IMR-90 (cell line): Measurements from ENCODE around the gene TSPEAR. TPM values are rescaled to one million over a fixed set of nuclear protein-coding genes. Genes with fewer than 3 reads are reported as not detected.

Experiments
- ATAC-seq: fragments of 200-7000 bp; cut with Tn5 transposase; 2 replicates; pipeline ENCODE4 v1.9.1; 2020; ENCODE audit warnings: low read depth, mild to moderate bottlenecking, moderate library complexity
- BruUV-seq: library from RNA; stranded (reverse); fragments of 400-500 nt; replicated peaks from 2 replicates; lab custom pipeline; 2021; lab: Mats Ljungman, UMichigan
- CTCF ChIA-PET: fragments of 300-600 bp; formaldehyde crosslinking; extraction: SDS; loops from one replicate; lab custom pipeline; 2021; ENCODE audit warnings: antibody characterized with exemption; lab: Yijun Ruan, JAX
- POLR2A ChIA-PET: fragments of 300-600 bp; sonication (Branson Sonifier 250); formaldehyde crosslinking; loops from one replicate; lab custom pipeline; 2022; ENCODE audit warnings: antibody characterized with exemption; ENCODE audit not compliant: unreplicated experiment; lab: Charles Lee
- DNase-seq: peaks from one replicate; pipeline ENCODE4 v3.0.0; 2013
- H2AFZ ChIP-seq: replicated peaks from 2 replicates; pipeline ENCODE3; 2013; ENCODE audit warnings: low read length, mild to moderate bottlenecking; ENCODE audit not compliant: poor library complexity
- H2AK5ac ChIP-seq: 2 replicates; pipeline ENCODE4 v1.6.1; 2013; ENCODE audit warnings: low read depth, low read length, inconsistent platforms
- H2AK9ac ChIP-seq: replicated peaks from 2 replicates; pipeline ENCODE3; 2013; ENCODE audit warnings: mild to moderate bottlenecking, low read depth, low read length, moderate library complexity; ENCODE audit not compliant: poor library complexity
- H2BK120ac ChIP-seq: 2 replicates; pipeline ENCODE4 v1.6.1; 2013; ENCODE audit warnings: low read depth, low read length, inconsistent platforms
- H2BK15ac ChIP-seq: 3 replicates; pipeline ENCODE4 v1.6.1; 2013; ENCODE audit warnings: low read depth, low read length, inconsistent platforms
- H2BK20ac ChIP-seq: 2 replicates; pipeline ENCODE4 v1.6.1; 2013; ENCODE audit warnings: low read depth, mild to moderate bottlenecking, inconsistent platforms, low read length, moderate library complexity
- H2BK5ac ChIP-seq: 2 replicates; pipeline ENCODE4 v1.6.1; 2013; ENCODE audit warnings: mild to moderate bottlenecking, low read depth, low read length, inconsistent platforms; ENCODE audit not compliant: poor library complexity, severe bottlenecking
- H3K14ac ChIP-seq: replicated peaks from 2 replicates; pipeline ENCODE4 v1.6.1; 2013; ENCODE audit warnings: low read depth, low read length, inconsistent platforms
- H3K18ac ChIP-seq: 2 replicates; pipeline ENCODE4 v1.6.1; 2013; ENCODE audit warnings: low read depth, low read length, control low read depth
- H3K23ac ChIP-seq: 2 replicates; pipeline ENCODE4 v1.6.1; 2013; ENCODE audit warnings: low read depth, low read length, inconsistent platforms
- H3K27ac ChIP-seq: 2 replicates; pipeline ENCODE4 v1.5.1; 2013; ENCODE audit warnings: mild to moderate bottlenecking, control low read depth, low read length; ENCODE audit not compliant: insufficient read depth
- H3K27me3 ChIP-seq: 2 replicates; pipeline ENCODE4 v1.6.1; 2013; ENCODE audit warnings: low read length; ENCODE audit not compliant: control insufficient read depth, insufficient read depth
- H3K36me3 ChIP-seq: 2 replicates; pipeline ENCODE4 v1.6.1; 2013; ENCODE audit warnings: low read length, mixed read lengths; ENCODE audit not compliant: control insufficient read depth, insufficient read depth
- H3K4ac ChIP-seq: 2 replicates; pipeline ENCODE4 v1.6.1; 2013; ENCODE audit warnings: low read depth, low read length, inconsistent platforms
- H3K4me1 ChIP-seq: 2 replicates; pipeline ENCODE4 v1.6.1; 2013; ENCODE audit warnings: low read length, mixed read lengths; ENCODE audit not compliant: control insufficient read depth, insufficient read depth
- H3K4me2 ChIP-seq: 2 replicates; pipeline ENCODE4 v1.6.1; 2013; ENCODE audit warnings: low read depth, mild to moderate bottlenecking, control low read depth, low read length, moderate library complexity
- H3K4me3 ChIP-seq: 2 replicates; pipeline ENCODE4 v1.5.1; 2013; ENCODE audit warnings: low read depth, mild to moderate bottlenecking, control low read depth, low read length, moderate library complexity; ENCODE audit not compliant: insufficient read depth
- H3K56ac ChIP-seq: 2 replicates; pipeline ENCODE4 v1.6.1; 2013; ENCODE audit warnings: low read length, inconsistent platforms; ENCODE audit not compliant: insufficient read depth; ENCODE audit errors: extremely low read depth
- H3K79me1 ChIP-seq, 2 experiments: 2 replicates each; pipeline ENCODE4 v1.6.1; 2013; ENCODE audit warnings: low read length in 2 of 2, inconsistent platforms in 1 of 2, low read depth in 1 of 2
- H3K9ac ChIP-seq: 2 replicates; pipeline ENCODE4 v1.6.1; 2013; ENCODE audit warnings: low read depth, low read length, control low read depth
- H3K9me1 ChIP-seq: 2 replicates; pipeline ENCODE4 v1.6.1; 2013; ENCODE audit warnings: low read length, inconsistent platforms; ENCODE audit not compliant: insufficient read depth
- H3K9me3 ChIP-seq: 2 replicates; pipeline ENCODE4 v1.6.1; 2013; ENCODE audit warnings: low read length; ENCODE audit not compliant: control insufficient read depth, insufficient read depth
- H4K20me1 ChIP-seq: 2 replicates; pipeline ENCODE4 v1.6.1; 2013; ENCODE audit warnings: low read length, inconsistent platforms; ENCODE audit not compliant: insufficient read depth
- H4K5ac ChIP-seq: 2 replicates; pipeline ENCODE4 v1.6.1; 2013; ENCODE audit warnings: mild to moderate bottlenecking, low read depth, low read length, control low read depth
- H4K8ac ChIP-seq, 2 experiments: 2 replicates each; pipeline ENCODE4 v1.6.1; 2013; ENCODE audit warnings: low read depth in 2 of 2, low read length in 2 of 2, control low read depth in 1 of 2, inconsistent platforms in 1 of 2
- H4K91ac ChIP-seq: 2 replicates; pipeline ENCODE4 v1.6.1; 2013; ENCODE audit warnings: low read depth, low read length, inconsistent platforms; ENCODE audit not compliant: insufficient read depth
- FOS ChIP-seq: fragments of 150-350 bp; IDR thresholded peaks from 2 replicates; pipeline ENCODE4 v1.6.1; 2016; ENCODE audit warnings: low read depth, low read length
- MXI1 ChIP-seq: IDR thresholded peaks from 2 replicates; pipeline ENCODE4 v1.6.1; 2012; ENCODE audit warnings: low read depth, mild to moderate bottlenecking, low read length, moderate library complexity, borderline replicate concordance
- WGBS, 2 experiments: methylation state at CpG; one replicate each; pipeline versions ENCODE4 v1.1.5 to v1.1.7; 2013; ENCODE audit warnings: missing lambda C conversion rate in 2 of 2; ENCODE audit not compliant: insufficient read length in 1 of 2; ENCODE audit errors: extremely low coverage in 2 of 2; 5-methylcytosine and 5-hydroxymethylcytosine counted together
- dilution Hi-C: fragments of 300-500 bp; cut with HindIII; formaldehyde crosslinking; loops from one replicate; pipeline ENCODE4 v1.14.3; 2018; ENCODE audit warnings: low sequenced_read_pairs; ENCODE audit not compliant: unreplicated experiment
- in situ Hi-C: fragments of 300-500 bp; cut with MboI; formaldehyde crosslinking; loops from 3 replicates; pipeline ENCODE4 v1.14.3; 2019; ENCODE audit warnings: low sequenced_read_pairs, inconsistent platforms, mixed read lengths
- intact Hi-C: fragments of 100-400 bp; cut with micrococcal nuclease; formaldehyde crosslinking; loops from 2 replicates; pipeline ENCODE4 v1.10.0; 2022
- polyA plus RNA-seq, 3 experiments: library from polyadenylated mRNA; depleted of rRNA; stranded (reverse); fragments of >200 nt; gene quantifications; 2 replicates each; pipeline ENCODE4 v1.2.3, GENCODE V29; 2012; ENCODE audit warnings: low replicate concordance in 1 of 3
- total RNA-seq: library from RNA; depleted of rRNA; stranded (reverse); fragments of >200 nt; gene quantifications from 2 replicates; pipeline ENCODE4 v1.2.3, GENCODE V29; 2012

Gene TSPEAR
- total and polyA plus RNA-seq, 2 of the 4 experiments (the other 2 are of a cell fraction), result not detected

DNA sequence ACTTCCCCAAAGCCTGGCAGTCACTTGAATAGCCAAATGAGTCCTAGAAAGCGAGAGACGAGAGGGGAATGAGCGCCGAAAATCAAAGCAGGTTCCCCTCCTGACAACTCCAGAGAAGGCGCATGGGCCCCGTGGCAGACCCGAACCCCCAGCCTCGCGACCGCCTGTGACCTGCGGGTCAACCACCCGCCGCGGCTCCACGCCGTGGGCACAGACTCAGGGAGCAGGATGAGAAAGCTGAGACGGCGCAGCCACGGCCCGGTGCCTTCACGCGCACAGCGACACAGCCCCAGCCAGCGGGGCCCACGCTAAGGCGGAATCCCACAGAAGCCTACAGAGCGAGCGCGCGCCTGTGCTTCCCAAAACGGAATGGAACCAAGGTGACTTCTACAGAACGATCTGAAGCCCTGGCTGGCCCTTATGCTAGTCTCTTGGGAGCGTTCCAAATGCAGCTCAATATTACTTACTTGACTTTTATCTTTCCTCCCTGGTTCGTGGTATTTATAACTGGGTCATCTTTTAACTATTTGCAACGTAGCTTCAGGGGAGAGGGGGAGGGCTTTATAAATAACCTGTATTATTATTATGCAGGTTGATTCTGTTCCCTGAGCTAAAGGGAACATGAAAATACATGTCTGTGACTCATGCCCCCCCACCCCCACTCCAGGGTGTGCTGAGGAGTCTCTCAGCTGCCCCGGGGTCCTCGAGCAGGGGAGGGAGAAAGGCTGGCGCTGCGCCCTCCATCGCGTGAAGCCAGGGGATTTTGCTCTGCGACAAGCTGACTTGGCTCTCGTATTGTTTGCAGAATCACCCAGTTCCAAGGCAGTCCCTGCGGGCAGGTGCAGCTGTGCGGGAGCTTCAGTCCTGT lies 1.7 kb downstream of the TSPEAR start:
- Histone ChIP-seq H4K20me1 (no peaks in the 10 kb centered on the region), H3K14ac (no peak overlapping the region), H4K8ac (no peak overlapping the region), H2BK15ac (no peak overlapping the region), H2BK20ac (no peak overlapping the region), H2AFZ (no peak overlapping the region), H3K27me3 (peaks cover 79% of the 10 kb centered on the region), H3K9me3 (peaks cover 6% of the 10 kb centered on the region; the same call in 1 of the 2 replicates), H2AK5ac (no peak overlapping the region), H3K9ac (no peak overlapping the region), H4K5ac (no peak overlapping the region), H2BK120ac (no peak overlapping the region), H3K36me3 (no peaks in the 10 kb centered on the region), H3K4ac (no peak overlapping the region), H3K9me1 (no peaks in the 10 kb centered on the region), H2BK5ac (no peak overlapping the region), H4K91ac (no peak overlapping the region), H2AK9ac (no peak overlapping the region), H3K4me2 (peak overlapping the region; percentile 31; the same call in 1 of the 2 replicates), H3K4me3 (no peak overlapping the region), H3K23ac (no peak overlapping the region), H3K4me1 (peaks cover 1% of the 10 kb centered on the region; the same call in 1 of the 2 replicates), H3K79me1 (no peaks in the 10 kb centered on the region), H3K56ac (no peak overlapping the region), H3K18ac (no peak overlapping the region), H3K27ac (no peak overlapping the region)
- ATAC-seq (peak; percentile 46; the same call in 1 of the 2 replicates), DNase-seq (peak; percentile 0)
- TF ChIP-seq FOS, result no peak
- TF ChIP-seq MXI1, result no peak
- WGBS, 2 experiments, result 3% methylated on average over 9 of the region's 45 CpGs; no CpG with 5 or more reads in 1 of the 2 experiments
- ChIA-PET CTCF (no interaction called here), POLR2A (no interaction called here)
- dilution Hi-C loops, result no loop called here
- intact Hi-C loops, result loop anchor here (10.0 kb wide), 1 partner anchor 55 kb away; the partner anchor contains the start of genes KRTAP12-3 and KRTAP12-4
- in situ Hi-C loops, result no loop called here
- no TSS peak for BruUV-seq
